Karpas-422 (cell line): ENCODE measurements around the gene ANKRD34A. TPM values are rescaled to one million over a fixed set of nuclear protein-coding genes. Genes with fewer than 3 reads are reported as not detected.
"Not testable (repeated sequence)": the region's sequence is repeated elsewhere in the genome, so short reads cannot be mapped to it uniquely, and the experiment has no call there.

Experiments used
- DNase-seq: peaks from one replicate; pipeline ENCODE4 v3.0.0-alpha.2; 2015
- H2AFZ ChIP-seq: fragments of 200-600 bp; sonication (generic); 2 replicates; pipeline ENCODE4 v1.6.1; 2014; ENCODE audit warnings: antibody characterized with exemption, low read length, mixed read lengths
- H3K27ac ChIP-seq: fragments of 200-600 bp; sonication (generic); 2 replicates; pipeline ENCODE4 v1.5.1; 2014; ENCODE audit warnings: mild to moderate bottlenecking, low read length, moderate library complexity
- H3K27me3 ChIP-seq: fragments of 200-600 bp; sonication (generic); 2 replicates; pipeline ENCODE4 v1.6.1; 2014; ENCODE audit warnings: low read length, mixed read lengths
- H3K36me3 ChIP-seq: fragments of 200-600 bp; sonication (generic); 2 replicates; pipeline ENCODE4 v1.6.1; 2014; ENCODE audit warnings: low read length, mixed read lengths; ENCODE audit not compliant: insufficient read depth
- H3K4me1 ChIP-seq: fragments of 200-600 bp; sonication (generic); 2 replicates; pipeline ENCODE4 v1.6.1; 2014; ENCODE audit warnings: mild to moderate bottlenecking, low read length, mixed read lengths
- H3K4me2 ChIP-seq: fragments of 200-600 bp; sonication (generic); 2 replicates; pipeline ENCODE4 v1.6.1; 2014; ENCODE audit warnings: low read length, low read depth, mild to moderate bottlenecking; ENCODE audit not compliant: poor library complexity, severe bottlenecking
- H3K4me3 ChIP-seq: fragments of 200-600 bp; sonication (generic); 2 replicates; pipeline ENCODE4 v1.5.1; 2014; ENCODE audit warnings: mild to moderate bottlenecking, antibody characterized with exemption, low read length, mixed read lengths
- H3K79me2 ChIP-seq: fragments of 200-600 bp; sonication (generic); 2 replicates; pipeline ENCODE4 v1.6.1; 2014; ENCODE audit warnings: mild to moderate bottlenecking, low read length, mixed read lengths
- H3K9ac ChIP-seq: fragments of 200-600 bp; sonication (generic); 2 replicates; pipeline ENCODE4 v1.6.0; 2014; ENCODE audit warnings: low read length
- H3K9me2 ChIP-seq: fragments of 200-600 bp; sonication (generic), shearing (Covaris generic); replicated peaks from 2 replicates; pipeline ENCODE4 v1.6.0; 2014; ENCODE audit warnings: mild to moderate bottlenecking, low read length, moderate library complexity; ENCODE audit not compliant: insufficient read depth
- H3K9me3 ChIP-seq: fragments of 300-700, 200-600 bp; sonication (generic); 2 replicates; pipeline ENCODE4 v1.6.1; 2014; ENCODE audit warnings: low read length, mixed read lengths
- H4K20me1 ChIP-seq: fragments of 200-600 bp; sonication (generic); 2 replicates; pipeline ENCODE4 v1.6.1; 2014; ENCODE audit warnings: mild to moderate bottlenecking, antibody characterized with exemption, low read length, low read depth; ENCODE audit not compliant: insufficient read depth
- total RNA-seq: library from RNA; depleted of rRNA; stranded (reverse); fragments of >200 nt; shearing (Covaris generic); gene quantifications from 2 replicates; pipeline ENCODE4 v1.2.3, GENCODE V29; 2014; ENCODE audit warnings: low replicate concordance

The ANKRD34A gene
- total RNA-seq, 1 experiment from 2014 or later: 9.0 TPM

DNA sequence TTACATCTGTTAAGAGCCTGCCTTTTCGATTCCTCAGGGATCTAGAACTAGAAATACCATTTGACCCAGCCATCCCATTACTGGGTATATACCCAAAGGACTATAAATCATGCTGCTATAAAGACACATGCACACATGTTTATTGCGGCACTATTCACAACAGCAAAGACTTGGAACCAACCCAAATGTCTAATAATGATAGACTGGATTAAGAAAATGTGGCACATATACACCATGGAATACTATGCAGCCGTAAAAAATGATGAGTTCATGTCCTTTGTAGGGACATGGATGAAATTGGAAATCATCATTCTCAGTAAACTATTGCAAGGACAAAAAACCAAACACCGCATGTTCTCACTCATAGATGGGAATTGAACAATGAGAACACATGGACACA lies 44.1 kb downstream of the ANKRD34A start:
- Histone ChIP-seq H3K4me1 (peaks cover 25% of the 10 kb centered on the region), H3K4me3 (peak overlapping the region; percentile 77), H3K79me2 (peaks cover 21% of the 10 kb centered on the region), H3K9ac (peak overlapping the region; percentile 93), H3K27ac (peak overlapping the region; percentile 72; the same call in 1 of the 2 replicates), H3K4me2 (peak overlapping the region; percentile 92), H3K36me3 (peaks cover 14% of the 10 kb centered on the region; the same call in 1 of the 2 replicates)
- not testable (repeated sequence) for DNase-seq, H3K9me3 ChIP-seq, H2AFZ ChIP-seq, H3K9me2 ChIP-seq, H4K20me1 ChIP-seq, H3K27me3 ChIP-seq

DNA sequence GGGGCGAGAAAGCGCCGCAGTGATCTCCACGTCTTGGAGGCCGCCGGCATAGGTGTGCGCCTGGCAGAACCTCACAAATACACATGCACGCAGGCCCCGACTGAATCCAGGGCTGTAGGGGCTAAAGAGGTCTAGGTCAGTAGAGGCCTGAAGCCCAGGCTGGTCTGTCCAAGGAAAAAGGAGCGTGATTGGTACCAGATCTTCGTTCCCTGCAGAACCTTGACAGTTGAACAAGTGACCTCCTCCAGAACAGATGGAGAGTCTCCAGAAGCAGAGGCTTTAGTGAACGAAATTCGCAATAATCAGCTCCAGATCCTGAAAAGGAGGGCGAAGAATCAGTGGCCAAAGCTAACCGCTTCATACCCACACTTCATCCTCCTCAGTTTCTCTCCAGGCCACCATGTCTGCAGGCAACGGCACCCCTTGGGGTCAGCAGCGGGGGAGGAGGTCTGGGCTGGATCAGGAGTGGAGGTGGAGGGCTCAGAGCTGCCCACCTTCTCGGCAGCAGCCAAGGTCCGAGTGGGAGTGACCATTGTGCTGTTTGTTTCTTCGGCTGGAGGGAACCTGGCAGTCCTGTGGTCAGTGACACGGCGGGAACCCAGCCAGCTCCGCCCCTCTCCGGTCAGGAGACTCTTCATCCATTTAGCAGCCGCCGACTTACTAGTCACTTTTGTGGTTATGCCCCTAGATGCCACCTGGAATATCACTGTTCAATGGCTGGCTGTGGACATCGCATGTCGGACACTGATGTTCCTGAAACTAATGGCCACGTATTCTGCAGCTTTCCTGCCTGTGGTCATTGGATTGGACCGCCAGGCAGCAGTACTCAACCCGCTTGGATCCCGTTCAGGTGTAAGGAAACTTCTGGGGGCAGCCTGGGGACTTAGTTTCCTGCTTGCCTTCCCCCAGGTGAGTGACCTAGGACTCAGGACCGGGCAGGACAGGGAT lies 45.1 kb downstream of the ANKRD34A start:
- Histone ChIP-seq H4K20me1 (no peaks in the 10 kb centered on the region), H3K9me2 (no peaks in the 10 kb centered on the region), H3K36me3 (peaks cover 17% of the 10 kb centered on the region; the same call in 1 of the 2 replicates), H3K9me3 (no peaks in the 10 kb centered on the region), H2AFZ (peak overlapping the region; percentile 76; the same call in 1 of the 2 replicates), H3K27me3 (no peaks in the 10 kb centered on the region), H3K4me3 (peak overlapping the region; percentile 77), H3K9ac (peak overlapping the region; percentile 93), H3K4me2 (peak overlapping the region; percentile 92), H3K4me1 (peaks cover 25% of the 10 kb centered on the region), H3K79me2 (peaks cover 21% of the 10 kb centered on the region), H3K27ac (peak overlapping the region; percentile 72)
- DNase-seq: peak; percentile 72

DNA sequence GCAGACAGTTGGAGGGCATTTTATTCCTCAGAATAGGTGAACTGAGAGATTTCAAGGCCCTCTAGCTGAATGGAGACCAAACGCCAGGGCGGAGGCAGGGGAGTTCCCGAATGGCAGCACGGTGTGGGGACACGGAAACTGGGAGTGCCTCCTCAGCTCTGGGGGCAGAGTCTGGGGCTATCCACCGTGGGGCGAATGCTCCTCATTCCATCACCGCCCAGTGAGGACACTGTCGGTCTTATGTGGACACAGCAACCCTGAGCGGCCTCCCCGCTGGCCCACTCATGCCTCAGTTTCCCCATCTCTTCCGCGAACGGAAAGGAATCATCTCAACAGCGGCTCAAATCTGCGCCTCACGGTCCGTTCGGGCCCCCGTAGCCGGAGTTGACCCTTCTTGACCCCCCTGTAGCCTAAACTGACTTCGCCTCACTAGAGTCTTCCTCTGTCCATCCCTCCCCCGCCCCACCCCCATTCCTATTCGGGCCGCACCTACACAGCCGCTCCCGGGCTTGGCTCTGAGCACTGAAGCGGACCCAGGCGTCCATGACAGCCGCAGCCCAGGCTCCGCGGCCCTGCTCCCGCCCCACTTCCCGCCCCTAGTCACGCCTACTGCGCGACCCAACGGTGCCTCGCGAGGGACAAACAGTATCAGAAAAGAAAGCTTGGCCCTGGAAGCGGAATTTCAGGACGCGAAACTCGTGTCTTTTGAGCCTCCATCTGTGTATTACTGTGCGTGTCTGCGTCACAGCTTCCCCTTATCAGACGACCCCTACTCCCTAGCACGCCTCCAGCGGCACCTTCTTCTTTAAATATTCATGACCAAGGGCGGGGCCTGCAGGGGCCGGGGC lies 46.0 kb downstream of the ANKRD34A start, which contains the start of gene PEX11B:
Gene PEX11B, minus strand, starts transcription at position 574 of the 848 bp plus-strand sequence. Its CDS starts 29 bp downstream, at position 545.
- peak within 1 kb of the TSS; percentile 76 for H2AFZ ChIP-seq
- peak within 1 kb of the TSS; percentile 77 for H3K4me3 ChIP-seq
- H3K79me2 ChIP-seq: peaks cover 21% of the 10 kb centered on the region

DNA sequence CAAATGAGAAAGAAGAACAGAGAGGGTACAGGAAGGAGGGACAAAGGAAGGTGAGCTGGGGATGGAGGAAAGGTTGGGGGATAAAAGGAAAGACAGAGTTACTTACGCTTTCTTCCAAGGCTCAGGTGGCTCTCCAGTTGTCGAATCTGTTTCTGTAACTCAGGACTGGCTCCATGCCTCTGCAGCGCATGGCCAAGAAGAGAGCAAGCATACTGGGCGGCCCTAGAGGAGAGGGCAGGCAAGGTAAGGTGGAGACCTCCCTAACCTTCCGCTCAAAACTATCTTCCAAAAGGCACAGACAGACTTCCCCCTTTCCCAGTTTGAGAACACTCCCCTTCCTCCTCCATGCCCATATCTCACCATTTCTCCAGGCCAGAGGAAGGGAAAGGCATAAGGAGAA lies 46.8 kb downstream of the ANKRD34A start:
- H3K4me3 ChIP-seq: peak overlapping the region; percentile 77
- H3K79me2 ChIP-seq: peaks cover 21% of the 10 kb centered on the region
- H3K36me3 ChIP-seq: peaks cover 11% of the 10 kb centered on the region; the same call in 1 of the 2 replicates
- H3K27me3 ChIP-seq: no peaks in the 10 kb centered on the region
- H2AFZ ChIP-seq: no peak overlapping the region
- no peaks in the 10 kb centered on the region for H3K9me3 ChIP-seq
- H4K20me1 ChIP-seq: no peaks in the 10 kb centered on the region
- DNase-seq: peak; percentile 53
- H3K9me2 ChIP-seq: no peaks in the 10 kb centered on the region
- H3K9ac ChIP-seq: peak overlapping the region; percentile 93
- peak overlapping the region; percentile 92 for H3K4me2 ChIP-seq
- H3K27ac ChIP-seq: peak overlapping the region; percentile 72
- H3K4me1 ChIP-seq: peaks cover 25% of the 10 kb centered on the region

More for the DNA sequence above, 46.0 kb downstream of the ANKRD34A start, which contains the start of gene PEX11B:
- Histone ChIP-seq H4K20me1 (no peaks in the 10 kb centered on the region), H3K36me3 (peaks cover 16% of the 10 kb centered on the region; the same call in 1 of the 2 replicates), H3K4me2 (peak within 1 kb of the TSS; percentile 92), H3K9me3 (no peaks in the 10 kb centered on the region), H3K27me3 (no peaks in the 10 kb centered on the region), H3K9me2 (no peaks in the 10 kb centered on the region), H3K4me1 (peaks cover 25% of the 10 kb centered on the region), H3K27ac (peak within 1 kb of the TSS; percentile 72), H3K9ac (peak within 1 kb of the TSS; percentile 93)
- DNase-seq: peak; percentile 97

DNA sequence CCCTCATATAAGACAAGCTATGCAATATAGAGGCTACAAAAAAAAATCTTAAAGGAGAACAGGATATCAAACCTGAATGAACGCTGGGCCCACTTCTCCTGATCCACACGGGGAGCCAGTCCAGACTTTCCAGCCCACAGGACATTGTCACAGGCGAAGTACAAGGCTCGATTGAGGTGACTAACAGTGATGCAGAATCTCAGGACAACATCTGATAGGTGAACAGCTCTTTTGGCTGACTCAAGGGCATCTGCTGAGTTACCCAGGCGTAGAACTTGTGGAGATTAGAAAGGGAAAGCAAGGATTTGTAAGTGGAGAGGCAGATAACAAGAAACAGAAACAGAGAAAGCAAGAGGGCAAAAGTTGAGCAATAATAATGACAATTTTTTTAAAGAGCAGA lies 47.6 kb downstream of the ANKRD34A start:
- Histone ChIP-seq H3K9me3 (no peaks in the 10 kb centered on the region), H3K4me2 (peak overlapping the region; percentile 92), H3K27me3 (no peaks in the 10 kb centered on the region), H3K27ac (no peak overlapping the region), H3K9me2 (no peaks in the 10 kb centered on the region), H3K9ac (0 out of 2 replicates have a peak overlapping the region, but pooled peaks have one; percentile 12), H4K20me1 (no peaks in the 10 kb centered on the region), H3K79me2 (peaks cover 21% of the 10 kb centered on the region), H3K4me3 (peak overlapping the region; percentile 14; the same call in 1 of the 2 replicates), H3K4me1 (peaks cover 25% of the 10 kb centered on the region), H2AFZ (no peak overlapping the region), H3K36me3 (peaks cover 11% of the 10 kb centered on the region; the same call in 1 of the 2 replicates)
- no peak for DNase-seq

DNA sequence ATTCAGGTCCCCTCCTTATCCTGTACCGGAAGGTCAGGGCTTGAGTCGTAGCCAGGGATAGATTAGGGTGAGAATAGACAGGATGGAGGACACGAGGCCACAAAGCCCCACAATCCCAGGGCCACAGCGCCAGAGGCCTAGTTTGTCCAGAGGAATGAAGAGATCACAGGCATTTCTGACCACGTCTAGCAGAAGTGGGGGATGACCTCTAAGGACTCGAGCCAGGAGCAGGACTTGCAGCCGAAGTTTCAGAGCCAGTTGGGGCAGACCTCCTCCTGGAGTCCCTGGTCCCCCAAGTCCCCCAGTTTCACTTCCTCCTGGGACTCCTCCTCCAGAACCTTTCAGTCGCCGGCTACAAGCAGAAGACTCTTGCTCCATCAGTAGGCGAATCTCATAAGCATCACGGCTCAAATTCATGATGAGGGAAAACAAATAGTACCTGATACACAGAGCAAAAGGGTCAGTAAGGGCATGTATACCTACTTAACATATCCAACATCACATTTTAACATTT lies 52.2 kb downstream of the ANKRD34A start:
- H3K4me3 ChIP-seq: no peak overlapping the region
- H3K9me3 ChIP-seq: no peaks in the 10 kb centered on the region
- H2AFZ ChIP-seq: no peak overlapping the region
- H3K27me3 ChIP-seq: no peaks in the 10 kb centered on the region
- no peak overlapping the region for H3K9ac ChIP-seq
- H3K4me1 ChIP-seq: peaks cover 7% of the 10 kb centered on the region
- H3K36me3 ChIP-seq: peaks cover 17% of the 10 kb centered on the region; the same call in 1 of the 2 replicates
- H3K4me2 ChIP-seq: no peak overlapping the region
- H3K79me2 ChIP-seq: peaks cover 9% of the 10 kb centered on the region; the same call in 1 of the 2 replicates
- no peak for DNase-seq
- no peaks in the 10 kb centered on the region for H4K20me1 ChIP-seq
- no peak overlapping the region for H3K27ac ChIP-seq
- no peaks in the 10 kb centered on the region for H3K9me2 ChIP-seq
